Hematopoietic multipotent progenitor cell treated with erythropoietin and hydrocortisone succinate and interleukin-3 and kit ligand, for 15 days (in vitro differentiated cells): ENCODE measurements around the gene TNFSF9.

Source experiments
- DNase-seq: peaks from one replicate; pipeline ENCODE4 v3.0.0-alpha.2; 2015; ENCODE audit warnings: low spot score

TNFSF9 gene, protein sequence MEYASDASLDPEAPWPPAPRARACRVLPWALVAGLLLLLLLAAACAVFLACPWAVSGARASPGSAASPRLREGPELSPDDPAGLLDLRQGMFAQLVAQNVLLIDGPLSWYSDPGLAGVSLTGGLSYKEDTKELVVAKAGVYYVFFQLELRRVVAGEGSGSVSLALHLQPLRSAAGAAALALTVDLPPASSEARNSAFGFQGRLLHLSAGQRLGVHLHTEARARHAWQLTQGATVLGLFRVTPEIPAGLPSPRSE

DNA sequence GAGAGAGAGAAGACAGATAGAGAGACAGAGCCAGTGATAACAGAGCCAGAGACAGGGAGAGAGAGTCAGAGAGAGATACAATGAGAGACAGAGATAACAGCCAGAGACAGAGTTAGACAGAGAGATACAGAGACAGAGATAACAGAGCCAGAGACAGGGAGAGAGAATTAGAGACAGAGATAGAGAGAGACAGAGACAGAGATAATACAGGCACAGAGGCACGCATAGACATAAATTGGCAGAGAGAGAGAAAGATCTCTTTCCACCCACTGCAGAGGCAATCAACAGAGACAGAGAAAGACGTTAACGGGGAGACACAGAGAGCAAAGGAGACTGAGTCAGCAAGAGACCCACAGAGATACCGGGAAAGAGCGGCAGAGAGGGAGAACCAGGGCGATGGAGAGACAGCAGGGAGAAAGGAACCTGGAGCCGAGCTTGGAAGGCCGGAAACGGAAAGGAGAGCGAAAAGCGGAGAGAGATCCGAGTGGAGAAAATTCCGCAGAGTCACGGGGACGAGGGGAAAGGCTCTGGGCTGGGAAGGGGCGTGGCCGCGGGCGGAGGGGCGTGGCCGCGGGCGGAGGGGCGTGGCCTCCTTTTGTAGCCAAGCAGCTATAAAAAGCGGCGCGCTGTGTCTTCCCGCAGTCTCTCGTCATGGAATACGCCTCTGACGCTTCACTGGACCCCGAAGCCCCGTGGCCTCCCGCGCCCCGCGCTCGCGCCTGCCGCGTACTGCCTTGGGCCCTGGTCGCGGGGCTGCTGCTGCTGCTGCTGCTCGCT, at the start of gene TNFSF9:
Gene TNFSF9 (plus strand): TSS at position 641 of the 777 bp plus-strand sequence. CDS start 11 bp downstream, at position 652.
- peak; percentile 89 for DNase-seq

GRCh38 chr19:6481541-6482342, 49.1 kb upstream of the TNFSF9 start, which contains the start of gene DENND1C:
Gene DENND1C (minus strand): TSS chr19:6481787. CDS start chr19:6481695, 92 bp downstream.
- DNase-seq: no peak

GRCh38 chr19:6482343-6482686, 48.5 kb upstream of the TNFSF9 start:
- no peak for DNase-seq

DNA sequence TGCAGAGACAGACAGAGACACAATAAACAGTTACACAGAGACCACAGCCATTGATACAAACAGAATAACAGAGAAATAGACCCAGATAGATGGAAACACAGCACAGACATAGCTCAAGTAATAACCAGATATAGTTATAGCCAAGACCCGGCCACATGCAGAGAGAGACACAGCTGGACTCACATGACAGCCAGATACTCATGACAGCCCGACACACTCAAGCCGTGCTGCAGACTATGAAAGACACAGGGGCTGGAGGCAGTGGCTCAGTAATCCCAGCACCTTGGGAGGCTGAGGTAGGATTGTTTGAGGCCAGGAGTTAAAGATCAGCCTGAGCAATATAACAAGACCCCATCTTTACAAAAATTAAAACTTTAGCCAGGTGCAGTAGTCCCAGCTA, 47.6 kb upstream of the TNFSF9 start:
- DNase-seq: no peak

DNA sequence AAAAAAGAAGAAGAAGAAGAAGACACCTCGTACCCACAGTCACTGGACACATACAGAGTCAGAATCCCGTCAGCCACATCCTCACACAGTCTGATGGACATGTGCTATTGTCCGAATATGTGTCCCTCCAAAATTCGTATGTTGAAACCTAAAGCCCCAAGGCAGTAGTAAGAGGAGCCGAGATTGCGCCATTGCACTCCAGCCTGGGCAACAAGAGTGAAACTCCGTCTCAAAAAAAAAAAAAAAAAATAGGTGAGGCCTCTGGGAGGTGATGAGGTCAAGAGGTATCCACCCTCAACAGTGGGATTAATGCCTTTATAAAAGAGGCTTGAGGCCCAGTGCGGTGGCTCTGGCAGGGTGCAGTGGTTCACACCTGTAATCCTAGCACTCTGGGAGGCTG, 46.6 kb upstream of the TNFSF9 start:
- no peak for DNase-seq

- no peak for DNase-seq
Measured at GRCh38 chr19:6484831-6485230, 46.0 kb upstream of the TNFSF9 start.

- no peak for DNase-seq
Measured at GRCh38 chr19:6489278-6490061, 41.4 kb upstream of the TNFSF9 start.

GRCh38 chr19:6490134-6490533, 40.7 kb upstream of the TNFSF9 start:
- no peak for DNase-seq

DNA sequence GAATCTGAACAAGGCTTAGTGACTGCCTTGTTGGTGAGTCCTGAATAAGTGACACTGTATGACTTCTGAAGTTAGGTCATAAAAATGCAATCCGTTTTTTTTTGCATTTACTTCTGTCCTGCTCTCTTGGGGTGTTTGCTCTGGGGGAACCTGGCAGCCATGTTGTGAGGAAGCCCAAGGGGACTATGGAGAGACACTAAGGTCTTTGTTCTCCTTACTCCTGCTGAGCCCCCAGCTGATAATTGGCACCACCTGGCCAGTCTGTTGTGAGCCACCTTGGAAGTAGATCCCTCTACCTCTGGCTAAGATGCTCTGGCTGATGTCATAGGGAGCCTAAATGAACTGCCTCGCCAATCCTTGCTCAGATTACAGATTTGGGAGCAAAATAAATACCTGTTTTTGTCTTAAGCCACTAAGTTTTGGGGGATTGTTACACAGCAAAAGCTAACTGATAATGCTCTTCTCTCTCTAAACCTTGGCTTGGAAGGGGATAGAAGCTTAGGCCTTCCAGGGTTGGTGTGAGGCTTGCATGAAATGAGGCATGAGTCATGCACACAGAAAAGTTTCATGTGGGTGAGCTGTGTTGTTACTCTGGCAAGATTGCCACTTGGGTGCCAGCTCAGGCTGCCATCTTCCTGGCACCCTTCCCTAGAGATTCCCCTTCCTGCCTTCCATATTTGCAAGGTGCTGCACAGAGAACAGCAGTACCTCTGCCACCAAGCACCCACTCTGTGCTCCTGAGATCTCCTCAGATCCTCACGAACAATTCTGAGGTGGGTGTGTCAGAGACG, 38.8 kb upstream of the TNFSF9 start:
- no peak for DNase-seq

DNA sequence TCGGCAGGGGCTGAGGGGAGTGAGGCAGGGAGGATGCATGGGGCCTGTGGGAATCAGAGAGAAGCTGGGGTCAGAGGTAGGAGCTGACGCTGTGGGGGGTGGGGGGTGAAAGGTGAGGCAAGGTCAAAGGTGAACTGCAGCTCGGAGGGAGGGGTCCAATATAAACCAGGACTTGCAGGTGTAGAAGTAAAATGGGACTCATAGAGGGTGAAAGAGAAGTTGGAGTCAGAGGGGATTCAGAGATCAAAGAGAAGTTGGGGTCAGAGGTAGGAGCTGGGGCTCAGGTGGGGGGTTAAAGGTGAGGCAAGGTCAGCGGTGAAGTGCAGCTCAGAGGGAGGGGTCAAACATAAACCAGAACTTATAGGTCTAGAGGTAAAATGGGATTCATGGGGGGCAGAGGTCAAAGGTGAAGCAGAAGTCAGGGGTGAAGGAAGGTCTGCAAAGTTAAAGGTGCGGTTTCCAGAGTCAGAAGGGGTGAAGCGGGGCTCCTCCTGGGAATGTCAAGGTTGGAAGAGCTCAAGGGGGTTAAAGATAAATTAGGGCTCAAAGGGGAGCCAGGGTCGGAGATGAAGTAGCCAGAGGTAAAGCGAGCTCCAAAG, 36.3 kb upstream of the TNFSF9 start:
- no peak for DNase-seq

- no peak for DNase-seq
Measured at GRCh38 chr19:6495947-6496346, 34.9 kb upstream of the TNFSF9 start.

DNA sequence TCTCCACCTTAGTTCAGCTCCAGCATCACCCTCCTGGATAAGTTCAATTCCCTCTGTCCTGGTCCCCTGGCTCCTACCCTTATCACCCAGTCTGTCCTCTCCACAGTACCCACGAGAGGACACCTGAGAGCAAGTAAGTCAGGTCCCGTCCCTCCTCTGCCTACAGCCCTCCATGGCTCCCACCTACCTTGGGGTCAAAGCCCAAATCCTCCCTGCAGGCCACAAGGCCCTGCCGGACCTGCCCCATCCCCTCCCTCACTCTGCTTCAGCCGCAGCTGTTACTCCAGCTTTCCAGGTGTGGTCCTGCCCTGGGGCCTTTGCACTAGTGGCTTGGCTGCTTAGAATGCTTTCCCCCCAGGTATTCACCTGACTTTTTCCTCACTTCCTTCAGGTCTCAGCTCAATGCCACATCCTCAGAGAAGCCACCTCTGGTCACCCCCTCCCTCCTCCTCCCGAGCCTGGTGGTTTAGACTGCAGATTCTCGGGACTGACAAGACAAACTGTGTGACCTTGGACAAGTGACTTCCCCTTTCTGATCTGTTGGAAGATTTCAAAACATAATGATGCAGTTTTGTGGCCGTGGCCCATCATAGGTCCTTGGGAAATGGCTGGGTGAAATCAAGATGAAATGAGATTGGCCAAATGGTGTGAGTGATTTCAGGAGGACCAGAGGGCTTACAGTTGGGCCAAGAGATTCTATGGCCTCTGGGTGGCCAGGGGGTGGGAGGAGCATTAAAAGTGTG, 32.4 kb upstream of the TNFSF9 start:
- no peak for DNase-seq

GRCh38 chr19:6499052-6499790, 31.6 kb upstream of the TNFSF9 start:
- no peak for DNase-seq

GRCh38 chr19:6500837-6501739, 29.7 kb upstream of the TNFSF9 start:
- no peak for DNase-seq

DNA sequence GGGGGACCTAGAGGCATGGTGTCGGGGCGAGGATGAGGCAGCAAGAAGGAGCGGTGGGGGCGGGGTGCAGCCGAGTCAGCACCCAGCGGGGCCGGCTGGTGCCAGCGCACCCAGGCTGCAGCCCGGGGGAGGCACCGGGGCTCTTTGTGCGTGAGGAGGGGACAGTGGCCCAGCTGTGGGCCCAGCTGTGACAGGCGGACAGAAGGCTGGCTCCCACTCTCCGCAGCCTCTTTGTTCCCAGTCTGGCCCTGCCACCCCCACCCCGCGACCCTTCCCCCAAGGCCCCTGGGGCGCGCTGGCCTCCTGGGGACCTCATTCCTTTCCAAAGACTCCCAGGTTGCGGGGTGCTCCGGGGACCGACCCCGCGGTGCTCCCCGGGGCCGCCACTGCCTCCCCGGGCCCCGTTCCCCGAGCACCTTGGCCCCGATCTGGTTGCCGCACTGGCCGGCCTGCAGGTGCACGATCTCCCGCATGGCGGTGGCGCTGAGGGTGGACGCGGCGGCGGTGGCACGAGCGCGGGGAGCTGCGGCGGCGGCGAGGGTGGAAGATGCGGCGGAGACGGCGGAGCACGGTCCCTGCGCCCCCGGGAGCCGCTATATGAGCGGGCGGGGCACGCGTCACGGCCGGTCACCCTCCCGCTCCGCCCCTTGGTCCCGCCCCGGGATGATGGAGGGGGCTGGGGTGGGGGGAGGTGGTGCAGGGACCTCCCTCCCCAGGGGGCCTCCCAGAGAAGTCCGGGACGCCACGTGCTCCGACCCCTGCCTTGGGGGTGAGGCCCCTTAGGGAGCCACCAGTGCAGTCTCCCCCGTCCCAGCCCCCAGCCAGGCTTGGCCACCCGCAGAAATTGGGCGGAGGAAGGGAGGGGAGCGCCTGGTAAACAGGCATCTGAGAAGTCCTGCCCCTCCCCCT, 28.8 kb upstream of the TNFSF9 start, which contains the start of gene TUBB4A:
Gene TUBB4A (minus strand): TSS at position 570 of the 909 bp plus-strand sequence. CDS start 97 bp downstream, at position 473.
- no peak for DNase-seq

DNA sequence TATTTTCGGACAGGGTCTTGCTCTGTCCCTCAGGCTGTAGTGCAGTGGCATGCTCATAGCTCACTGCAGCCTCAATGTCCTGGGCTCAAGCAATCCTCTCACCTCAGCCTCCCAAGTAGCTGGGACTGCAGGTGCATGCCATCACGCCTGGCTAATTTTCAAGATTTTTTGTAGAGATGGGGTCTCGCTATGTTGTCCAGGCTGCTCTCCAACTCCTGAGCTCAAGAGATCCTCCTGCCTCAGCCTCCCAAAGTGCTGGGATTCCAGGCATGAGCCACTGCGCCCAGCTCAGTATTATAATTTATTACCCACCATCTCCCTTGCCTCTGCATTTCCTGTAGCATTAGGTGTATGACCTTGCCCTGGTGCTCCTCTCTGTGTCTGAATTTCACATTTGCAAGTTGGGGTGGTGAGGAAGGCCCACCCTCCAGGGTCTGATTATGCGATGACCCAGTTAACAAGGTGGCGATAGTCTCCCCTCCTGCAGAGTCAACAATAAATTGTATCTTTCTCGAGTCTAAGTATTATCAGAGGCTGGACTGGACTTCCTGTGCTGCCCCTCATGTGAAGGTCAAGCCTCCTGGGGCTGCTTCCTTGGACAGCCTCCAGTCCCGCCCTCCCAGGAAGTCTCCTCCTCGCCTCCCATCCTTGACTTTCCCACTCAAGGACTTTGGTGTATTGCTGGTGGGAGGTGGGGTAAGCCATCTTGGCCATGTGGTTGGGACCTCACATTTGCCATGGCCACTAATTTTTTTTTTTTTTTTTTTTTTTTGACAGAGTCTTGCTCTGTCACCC, 27.2 kb upstream of the TNFSF9 start:
- no peak for DNase-seq
